NCI-H128 (cell line): ENCODE data around the gene RETN.

Experiments used
- DNase-seq: peaks from one replicate; lab custom pipeline; 2025; ENCODE audit not compliant: unreplicated experiment; lab: John Stamatoyannopoulos, UW

RETN gene

GRCh38 chr19:7705387-7706187 is 36.7 kb downstream of the RETN start:
- no peak for DNase-seq

GRCh38 chr19:7706188-7706954 is 37.5 kb downstream of the RETN start:
- no peak for DNase-seq

GRCh38 chr19:7706955-7707456 is 38.2 kb downstream of the RETN start:
- no peak for DNase-seq

- DNase-seq = no peak
Observed at GRCh38 chr19:7709932-7710460, 41.1 kb downstream of the RETN start.

- no peak for DNase-seq
Observed at GRCh38 chr19:7710616-7711015, 41.8 kb downstream of the RETN start.

GRCh38 chr19:7715671-7716070 is 46.8 kb downstream of the RETN start:
- no peak for DNase-seq

GRCh38 chr19:7716762-7717161 is 47.9 kb downstream of the RETN start:
- no peak for DNase-seq

- no peak for DNase-seq
Observed at GRCh38 chr19:7718668-7719067, 49.8 kb downstream of the RETN start.
